GM10248 (cell line): ENCODE results near the gene DDX54.

ENCODE experiments used
- CTCF ChIA-PET: fragments of 300-600 bp; sonication (Branson Sonifier 250); formaldehyde crosslinking; extraction: SDS; loops from one replicate; lab custom pipeline; 2021; ENCODE audit warnings: antibody characterized with exemption; lab: Yijun Ruan, JAX
- POLR2A ChIA-PET: fragments of 350-650 bp; sonication (Branson Sonifier 250); formaldehyde crosslinking; extraction: SDS; loops from one replicate; lab custom pipeline; 2020; ENCODE audit warnings: antibody characterized with exemption; lab: Yijun Ruan, JAX
- DNase-seq: peaks from one replicate; pipeline ENCODE4 v3.0.0; 2012; ENCODE audit errors: extremely low spot score
- TF ChIP-seq, protein P1 (sequence below): IDR thresholded peaks from 2 replicates; pipeline ENCODE4 v1.5.1; 2012; ENCODE audit warnings: mild to moderate bottlenecking, low read depth; ENCODE audit errors: extremely low read depth, missing control alignments, control extremely low read depth

Gene DDX54

DNA sequence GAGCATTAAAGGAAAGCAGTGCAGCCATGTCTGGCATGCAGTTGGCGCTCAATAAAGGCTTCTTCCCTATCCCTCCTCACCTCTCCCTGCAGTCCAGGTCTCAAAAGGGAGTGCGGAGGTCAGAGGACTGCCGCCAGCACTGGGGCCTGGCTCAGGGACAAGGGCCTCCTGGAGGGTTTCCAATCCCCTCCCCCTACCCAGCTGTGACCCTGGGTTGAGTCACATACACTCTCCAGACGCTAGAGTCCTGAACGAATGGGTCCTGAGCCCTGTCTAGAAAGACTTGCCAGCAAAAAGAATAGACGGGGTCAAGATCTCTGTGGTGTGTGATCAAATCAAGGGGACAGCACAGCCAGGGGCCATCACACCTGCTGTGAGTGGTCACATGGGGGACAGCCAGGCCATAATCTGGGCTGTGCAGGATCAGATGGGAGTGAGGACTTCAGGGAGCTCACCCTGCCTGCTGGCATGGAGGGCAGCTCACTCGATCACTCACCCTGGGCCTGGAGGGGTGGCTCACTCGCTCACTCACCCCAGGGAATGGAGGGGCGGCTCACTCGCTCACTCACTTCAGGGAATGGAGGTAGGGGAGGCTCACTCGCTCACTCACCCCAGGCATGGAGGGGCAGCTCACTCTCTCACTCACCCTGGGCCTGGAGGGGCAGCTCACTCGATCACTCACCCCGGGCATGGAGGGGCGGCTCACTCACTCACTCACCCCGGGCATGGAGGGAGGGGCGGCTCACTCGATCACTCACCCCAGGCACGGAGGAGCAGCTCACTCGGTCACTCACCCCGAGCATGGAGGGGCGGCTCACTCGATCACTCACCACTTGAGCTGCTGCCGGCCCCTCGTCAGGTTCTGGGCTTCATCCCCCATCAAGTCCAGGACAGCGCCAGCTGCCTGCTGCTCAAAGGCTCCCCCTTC, 22.9 kb downstream of the DDX54 start:
- no peak for DNase-seq
- POLR2A ChIA-PET, result interaction anchor here (0.6 kb wide), 1 partner anchor 52 kb away, joined by 3 read pairs; no protein-coding TSS in a partner anchor
- CTCF ChIA-PET, result interaction anchor here (1.0 to 21.4 kb wide), 6 partner anchors 9 to 171 kb away, joined by 3 to 190 read pairs (median 4); partner anchors contain the start of gene RASAL1
- TF ChIP-seq, protein P1, sequence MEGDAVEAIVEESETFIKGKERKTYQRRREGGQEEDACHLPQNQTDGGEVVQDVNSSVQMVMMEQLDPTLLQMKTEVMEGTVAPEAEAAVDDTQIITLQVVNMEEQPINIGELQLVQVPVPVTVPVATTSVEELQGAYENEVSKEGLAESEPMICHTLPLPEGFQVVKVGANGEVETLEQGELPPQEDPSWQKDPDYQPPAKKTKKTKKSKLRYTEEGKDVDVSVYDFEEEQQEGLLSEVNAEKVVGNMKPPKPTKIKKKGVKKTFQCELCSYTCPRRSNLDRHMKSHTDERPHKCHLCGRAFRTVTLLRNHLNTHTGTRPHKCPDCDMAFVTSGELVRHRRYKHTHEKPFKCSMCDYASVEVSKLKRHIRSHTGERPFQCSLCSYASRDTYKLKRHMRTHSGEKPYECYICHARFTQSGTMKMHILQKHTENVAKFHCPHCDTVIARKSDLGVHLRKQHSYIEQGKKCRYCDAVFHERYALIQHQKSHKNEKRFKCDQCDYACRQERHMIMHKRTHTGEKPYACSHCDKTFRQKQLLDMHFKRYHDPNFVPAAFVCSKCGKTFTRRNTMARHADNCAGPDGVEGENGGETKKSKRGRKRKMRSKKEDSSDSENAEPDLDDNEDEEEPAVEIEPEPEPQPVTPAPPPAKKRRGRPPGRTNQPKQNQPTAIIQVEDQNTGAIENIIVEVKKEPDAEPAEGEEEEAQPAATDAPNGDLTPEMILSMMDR, result no peak

DNA sequence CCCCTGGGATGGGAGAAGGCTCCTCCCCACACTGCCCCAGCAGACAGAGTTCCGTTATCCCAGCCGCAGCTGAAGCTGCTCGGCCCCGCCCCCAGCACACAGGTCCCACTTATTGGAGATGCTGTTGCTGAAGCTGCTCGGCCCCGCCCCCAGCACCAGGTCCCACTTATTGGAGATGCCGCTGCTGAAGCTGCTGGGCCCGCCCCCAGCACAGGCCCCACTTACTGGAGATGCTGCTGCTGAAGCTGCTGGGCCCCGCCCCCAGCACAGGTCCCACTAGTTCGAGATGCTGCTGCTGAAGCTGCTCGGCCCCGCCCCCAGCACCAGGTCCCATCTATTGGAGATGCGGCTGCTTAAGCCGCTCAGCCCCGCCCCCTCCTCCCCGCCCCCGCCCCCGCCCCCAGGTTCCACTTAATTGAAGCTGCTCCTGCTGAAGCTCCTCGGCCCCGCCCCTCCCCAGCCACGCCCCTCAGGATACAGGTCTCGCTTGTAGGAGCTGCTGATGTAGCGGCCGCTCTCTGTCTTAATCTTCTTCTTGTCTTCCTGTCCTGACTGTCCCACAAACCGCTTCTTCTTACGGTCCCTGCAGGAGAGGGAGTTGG, 23.8 kb downstream of the DDX54 start:
- ChIA-PET POLR2A (no interaction called here), CTCF (interaction anchor here (0.8 to 21.4 kb wide), 5 partner anchors 8 to 147 kb away, joined by 3 to 190 read pairs (median 4); partner anchors contain the start of gene RASAL1)
- DNase-seq, result peak; percentile 56
- TF ChIP-seq, protein P1, result no peak

- no peak for DNase-seq
- POLR2A ChIA-PET, result no interaction called here
- TF ChIP-seq, protein P1, result no peak
- CTCF ChIA-PET, result interaction anchor here (0.9 to 21.4 kb wide), 3 partner anchors 13 to 68 kb away, joined by 4 to 190 read pairs (median 4); partner anchors contain the start of gene RASAL1
Observed at GRCh38 chr12:113159937-113160336, 25.3 kb downstream of the DDX54 start.

DNA sequence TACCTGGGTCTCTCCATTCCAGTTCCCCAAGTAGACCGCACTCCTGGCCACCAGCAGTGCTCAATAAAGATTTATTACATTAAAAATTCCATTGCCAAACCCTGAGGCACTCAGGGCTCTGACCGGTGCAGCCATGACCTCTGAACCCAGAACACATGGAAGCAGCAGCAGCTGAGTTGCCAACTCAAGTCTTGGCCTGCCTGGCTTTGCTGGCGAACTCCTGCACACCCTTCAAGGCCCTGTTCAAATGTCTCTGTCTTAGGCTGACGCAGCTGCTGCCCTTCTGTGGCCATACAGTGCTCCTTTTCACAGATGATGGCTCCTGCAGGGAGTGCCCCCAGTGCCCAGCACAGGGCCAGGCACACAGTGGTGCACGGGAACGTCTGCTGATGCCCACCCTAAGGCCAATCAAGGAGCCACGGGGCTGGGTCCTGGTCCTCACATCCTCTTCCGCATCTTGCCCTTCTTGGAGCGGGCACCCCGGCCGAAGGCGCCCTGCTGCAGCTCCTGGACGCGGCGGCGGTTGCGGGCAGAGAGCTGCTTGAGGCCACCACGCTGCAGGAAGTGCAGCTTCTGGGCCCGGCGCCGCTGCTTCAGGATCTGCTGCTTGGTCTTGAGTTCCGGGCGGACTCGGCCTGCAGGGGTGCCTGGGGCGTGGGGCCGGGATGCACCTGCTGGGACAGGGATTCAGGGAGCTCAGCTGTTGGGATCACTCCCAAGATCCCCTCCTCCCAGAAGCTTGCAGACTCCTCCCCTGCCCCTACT, 26.7 kb downstream of the DDX54 start:
- POLR2A ChIA-PET, result interaction anchor here (0.6 kb wide), 1 partner anchor 48 kb away, joined by 3 read pairs; no protein-coding TSS in a partner anchor
- CTCF ChIA-PET, result interaction anchor here (1.4 to 21.4 kb wide), 3 partner anchors 14 to 28 kb away, joined by 3 to 190 read pairs (median 4); no protein-coding TSS in a partner anchor
- TF ChIP-seq, protein P1, result no peak

DNA sequence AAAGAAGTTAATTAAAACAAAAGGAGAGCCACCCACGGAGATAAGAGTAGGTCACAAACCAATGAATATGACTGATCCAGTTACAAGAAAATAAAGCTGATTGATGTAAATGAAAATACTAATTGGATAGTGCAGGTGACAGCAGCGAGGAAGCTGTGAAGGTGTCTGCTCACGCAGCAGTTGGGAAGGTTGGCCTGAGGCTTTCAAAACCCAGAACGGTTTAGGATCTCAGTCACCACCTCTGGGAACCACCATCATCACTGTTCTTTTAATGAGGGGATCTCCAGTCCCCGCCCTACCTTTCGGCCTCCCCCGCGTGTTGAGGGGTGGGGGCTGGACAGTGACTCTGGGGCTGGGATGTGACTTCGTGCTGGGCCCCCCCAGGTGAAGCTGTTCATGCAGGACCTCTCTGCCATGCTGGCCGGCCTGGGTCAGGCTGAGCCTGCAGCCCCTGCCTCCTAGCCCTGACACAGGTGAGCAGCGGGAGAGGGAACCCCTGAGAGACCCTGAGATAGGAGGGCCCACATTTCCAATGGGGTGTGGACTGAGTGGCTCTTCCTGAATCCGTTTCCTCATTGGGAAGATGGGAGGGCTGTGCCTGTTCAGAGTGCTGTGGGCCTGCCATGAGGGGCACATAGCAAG, 27.9 kb downstream of the DDX54 start:
- no peak for DNase-seq
- TF ChIP-seq, protein P1, result no peak
- ChIA-PET POLR2A (no interaction called here), CTCF (interaction anchor here (1.5 to 21.4 kb wide), 2 partner anchors 16 to 27 kb away, joined by 4 to 190 read pairs; no protein-coding TSS in a partner anchor)

More for the DNA sequence above, 26.7 kb downstream of the DDX54 start:
- no peak for DNase-seq
